K562 (cell line): ENCODE data around the gene SIRPA. TPM values are rescaled to one million over a fixed set of nuclear protein-coding genes. Genes with fewer than 3 reads are reported as not detected.

Experiments used
- ATAC-seq: fragments of 200-7000 bp; cut with Tn5 transposase; 3 replicates; pipeline ENCODE4 v1.9.1; 2020; ENCODE audit warnings: moderate library complexity
- BruUV-seq: library from RNA; stranded (reverse); fragments of 400-500 nt; replicated peaks from 2 replicates; lab custom pipeline; 2021; lab: Mats Ljungman, UMichigan
- CTCF ChIA-PET: fragments of 300-600 bp; formaldehyde crosslinking; extraction: SDS; loops from one replicate; lab custom pipeline; 2021; ENCODE audit warnings: low intra/inter-chr PET ratio; lab: Yijun Ruan, JAX
- POLR2A ChIA-PET: fragments of 300-600, 350-650 bp; sonication (Branson Sonifier 250); formaldehyde crosslinking; extraction: SDS; loops from one replicate; lab custom pipeline; 2021; ENCODE audit warnings: antibody characterized with exemption, inconsistent platforms; lab: Yijun Ruan, JAX
- DNase-seq, 4 experiments: peaks; one replicate each; pipeline versions ENCODE4 v3.0.0 to v3.0.0-alpha.2; 2011 to 2018; ENCODE audit warnings: low spot score in 3 of 4, mixed read lengths in 3 of 4; ENCODE audit errors: extremely low read depth in 1 of 4
- FAIRE-seq: peaks from 2 replicates; lab custom pipeline; 2011; peaks lifted over from hg19 to GRCh38; lab: Jason Lieb, UNC
- H2AFZ ChIP-seq: 2 replicates; pipeline ENCODE4 v1.6.0; 2011; ENCODE audit warnings: low read depth, low read length, control low read depth, inconsistent platforms
- H3K27ac ChIP-seq: fragments of 200-600 bp; 3 replicates; pipeline ENCODE4 v1.8.0; 2011; ENCODE audit warnings: low read depth, mild to moderate bottlenecking, control low read depth, inconsistent platforms, low read length, moderate library complexity, mixed read lengths; ENCODE audit errors: extremely low read depth
- H3K27me3 ChIP-seq, 2 experiments: fragments of 300-600 bp in 1 of 2; 2 replicates in 1 of 2; 3 replicates in 1 of 2; pipeline versions ENCODE4 v1.6.0 to v1.8.0; 2011; ENCODE audit warnings: inconsistent platforms in 2 of 2, low read length in 2 of 2, mild to moderate bottlenecking in 1 of 2, mixed read lengths in 1 of 2, moderate library complexity in 1 of 2; ENCODE audit not compliant: control insufficient read depth in 2 of 2, insufficient read depth in 2 of 2
- H3K36me3 ChIP-seq: fragments of 300-600 bp; 3 replicates; pipeline ENCODE4 v1.8.0; 2011; ENCODE audit warnings: mild to moderate bottlenecking, low read length, inconsistent platforms; ENCODE audit not compliant: control insufficient read depth, insufficient read depth
- H3K4me1 ChIP-seq, 2 experiments: fragments of 200-600 bp in 1 of 2; replicated peaks in 1 of 2; 2 replicates in 1 of 2; 3 replicates in 1 of 2; pipeline versions ENCODE4 v1.5.1 to v1.8.0; 2011; ENCODE audit warnings: inconsistent platforms in 2 of 2, low read length in 2 of 2, mild to moderate bottlenecking in 1 of 2, mixed read lengths in 1 of 2, moderate library complexity in 1 of 2; ENCODE audit not compliant: control insufficient read depth in 2 of 2, insufficient read depth in 2 of 2
- H3K4me2 ChIP-seq: 2 replicates; pipeline ENCODE4 v1.6.1; 2011; ENCODE audit warnings: low read length, control low read depth, inconsistent platforms, mixed read lengths; ENCODE audit not compliant: insufficient read depth
- H3K4me3 ChIP-seq: fragments of 200-600 bp; sonication (generic), shearing (Covaris generic); 2 replicates; pipeline ENCODE4 v1.5.1; 2016; ENCODE audit warnings: control low read depth, inconsistent platforms
- H3K79me2 ChIP-seq: fragments of 200-600 bp; 3 replicates; pipeline ENCODE4 v1.8.0; 2011; ENCODE audit warnings: low read length, inconsistent platforms; ENCODE audit not compliant: control insufficient read depth, insufficient read depth
- H3K9ac ChIP-seq, 2 experiments: 2 replicates each; pipeline versions ENCODE4 v1.6.0 to v1.6.1; 2011; ENCODE audit warnings: low read depth in 2 of 2, low read length in 2 of 2, control low read depth in 1 of 2, inconsistent platforms in 1 of 2, mild to moderate bottlenecking in 1 of 2, mixed read lengths in 1 of 2; ENCODE audit not compliant: insufficient read depth in 1 of 2
- H3K9me1 ChIP-seq: one replicate; pipeline ENCODE4 v1.6.0; 2011; ENCODE audit warnings: inconsistent platforms, mild to moderate bottlenecking, low read length, moderate library complexity; ENCODE audit not compliant: control insufficient read depth, insufficient read depth
- H3K9me3 ChIP-seq: replicated peaks from 2 replicates; pipeline ENCODE4 v1.5.1; 2011; ENCODE audit warnings: low read depth, low read length, inconsistent platforms; ENCODE audit not compliant: control insufficient read depth, insufficient read depth
- H4K20me1 ChIP-seq: replicated peaks from 2 replicates; pipeline ENCODE4 v1.6.1; 2011; ENCODE audit warnings: low read length, inconsistent platforms, mixed read lengths; ENCODE audit not compliant: control insufficient read depth, insufficient read depth
- GMEB1 ChIP-seq: fragments of 250-450 bp; sonication (Bioruptor Pico); IDR thresholded peaks from 2 replicates; pipeline ENCODE4 v1.4.0; 2020; ENCODE audit warnings: mild to moderate bottlenecking
- HDAC8 ChIP-seq: fragments of 450-650 bp; IDR thresholded peaks from 2 replicates; pipeline ENCODE4 v1.6.1; 2016; ENCODE audit warnings: mild to moderate bottlenecking, missing genetic modification characterization, moderate library complexity, missing compliant biosample characterization
- MYBL2 ChIP-seq, 2 experiments: fragments of 450-650 bp in 1 of 2; sonication (generic) in 1 of 2; formaldehyde crosslinking in 1 of 2; IDR thresholded peaks; 2 replicates each; pipeline versions ENCODE4 v1.6.1 to v1.8.1; 2017 to 2022; ENCODE audit warnings: borderline replicate concordance in 1 of 2, inconsistent platforms in 1 of 2, low read depth in 1 of 2, mild to moderate bottlenecking in 1 of 2, missing genetic modification reagents in 1 of 2, moderate library complexity in 1 of 2
- PRDM10 ChIP-seq: fragments of 450-650 bp; IDR thresholded peaks from 2 replicates; pipeline ENCODE4 v1.6.1; 2018; ENCODE audit not compliant: partially characterized antibody
- ZNF316 ChIP-seq: fragments of 450-650 bp; IDR thresholded peaks from 2 replicates; pipeline ENCODE4 v1.6.1; 2016
- ZNF79 ChIP-seq: fragments of 250-450 bp; sonication (Bioruptor Pico); IDR thresholded peaks from 2 replicates; pipeline ENCODE4 v1.4.0; 2020; ENCODE audit warnings: low read depth, mild to moderate bottlenecking, moderate library complexity
- WGBS: fragments of 100-300 bp; shearing (Covaris generic); methylation state at CpG from one replicate; pipeline ENCODE4 v1.1.6; 2016; ENCODE audit warnings: low coverage, mixed read lengths; ENCODE audit not compliant: insufficient coverage; ENCODE audit errors: missing lambda C conversion rate; 5-methylcytosine and 5-hydroxymethylcytosine counted together
- in situ Hi-C: fragments of 300-500 bp; cut with MboI; formaldehyde crosslinking; loops from 4 replicates; pipeline ENCODE4 v1.15.0; 2018; ENCODE audit warnings: inconsistent platforms, mixed read lengths
- intact Hi-C: fragments of 100-400 bp; cut with micrococcal nuclease; formaldehyde crosslinking; loops from 2 replicates; pipeline ENCODE4 v1.14.2; 2022
- polyA plus RNA-seq, 8 experiments: library from polyadenylated mRNA; depleted of rRNA in 4 of 8; stranded (reverse) in 5 of 8; unstranded in 3 of 8; fragments of >200 nt; fragmentation: Nextera tagmentation in 2 of 8; fragmentation: Illumina TruSeq in 1 of 8; extraction: Ambion mirVana in 2 of 8; extraction: Trizol in 1 of 8; gene quantifications; 2 replicates each; pipeline versions ENCODE4 v1.2.1 to v1.2.3, GENCODE V29; 2011 to 2014; ENCODE audit warnings: inconsistent platforms in 1 of 8, missing spikeins in 1 of 8
- total RNA-seq, 7 experiments: library from RNA; depleted of rRNA in 6 of 7; stranded (reverse); fragments of >200 nt in 6 of 7; fragmentation: Illumina TruSeq in 2 of 7; extraction: Trizol in 2 of 7; gene quantifications; 2 replicates each; pipeline versions ENCODE4 v1.2.1 to v1.2.3, GENCODE V29; 2011 to 2021; ENCODE audit warnings: low replicate concordance in 1 of 7

SIRPA gene
- total and polyA plus RNA-seq, 9 of the 15 experiments (the other 6 are each of a cell fraction or from before 2014, with no cell fraction given) = 0.01 to 0.40 (median 0.11) TPM; not detected in 2

GRCh38 chr20:1855109-1855508 is 40.1 kb upstream of the SIRPA start (continued):
- TF ChIP-seq GMEB1 (CRISPR knock-in tag) (no peak), HDAC8 (no peak), PRDM10 (no peak)

GRCh38 chr20:1855690-1856089 is 39.5 kb upstream of the SIRPA start:
- 0% methylated on average over 1 of the region's 1 CpG for WGBS
- Histone ChIP-seq H3K27me3 (no peaks in the 10 kb centered on the region; a peak in 2 of 5 replicates), H3K79me2 (no peaks in the 10 kb centered on the region), H3K4me1 (no peaks in the 10 kb centered on the region; a peak in 2 of 5 replicates), H4K20me1 (no peaks in the 10 kb centered on the region), H3K27ac (no peak overlapping the region), H3K9me3 (no peaks in the 10 kb centered on the region), H3K4me2 (no peak overlapping the region), H3K4me3 (no peak overlapping the region), H3K9ac (no peak overlapping the region), H3K36me3 (no peaks in the 10 kb centered on the region), H2AFZ (no peak overlapping the region), H3K9me1 (no peaks in the 10 kb centered on the region)
- TF ChIP-seq MYBL2 (IDR thresholded peaks at IDR 0.05; ENCODE audit: low read depth) (no peak), MYBL2 (CRISPR knock-in tag; IDR thresholded peaks at IDR 0.05; ENCODE audit: borderline replicate concordance) (no peak), ZNF316 (no peak), ZNF79 (CRISPR knock-in tag) (no peak)
- in situ Hi-C loops (no loop called here), intact Hi-C loops (no loop called here)
- ChIA-PET POLR2A (no interaction called here), CTCF (no interaction called here)
- no TSS peak for BruUV-seq
- FAIRE-seq (no peak), ATAC-seq (no peak), DNase-seq (no peak)
